Fibroblast of lung (primary cell): ENCODE results near the gene R3HDM4.

Experiments
- EZH2 ChIP-seq: IDR thresholded peaks from 2 replicates; pipeline ENCODE4 v1.5.1; 2012; ENCODE audit warnings: low read length, control low read depth, mild to moderate bottlenecking; ENCODE audit errors: missing control alignments
- TF ChIP-seq, protein P1 (sequence below), 2 donors: IDR thresholded peaks in 1 of 2; conservative IDR thresholded peaks in 1 of 2; 1 replicate in 1 of 2; 2 replicates in 1 of 2; pipeline ENCODE4 v1.5.1; 2011 to 2012; ENCODE audit warnings: low read length in 2 of 2, control low read depth in 1 of 2, inconsistent platforms in 1 of 2, low read depth in 1 of 2, mild to moderate bottlenecking in 1 of 2

DNA sequence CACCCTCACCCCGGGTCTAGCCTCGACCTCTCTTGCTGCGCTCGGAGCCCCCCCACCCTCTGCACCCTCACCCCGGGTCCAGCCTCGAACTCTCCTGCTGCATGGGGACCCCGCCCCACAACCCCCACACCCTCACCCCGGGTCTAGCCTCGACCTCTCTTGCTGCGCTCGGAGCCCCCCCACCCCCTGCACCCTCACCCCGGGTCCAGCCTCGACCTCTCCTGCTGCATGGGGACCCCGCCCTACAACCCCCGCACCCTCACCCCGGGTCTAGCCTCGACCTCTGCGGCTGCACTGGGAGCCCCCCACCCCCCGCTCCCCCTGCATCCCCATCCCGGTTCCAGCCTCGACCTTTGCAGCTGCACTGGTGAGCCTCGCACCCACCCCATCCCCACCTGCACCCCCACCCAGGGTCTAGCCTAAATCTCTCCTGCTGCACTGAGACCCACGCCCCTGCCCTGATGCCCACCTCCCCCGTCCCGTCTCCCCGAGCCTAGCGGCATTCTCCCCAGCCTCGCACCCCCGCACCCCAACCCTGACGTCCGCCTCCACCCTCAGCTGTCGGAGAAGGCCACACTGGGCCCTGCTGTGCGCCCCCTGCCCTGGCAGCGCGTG is 51.8 kb downstream of the R3HDM4 start:
- TF ChIP-seq, protein P1, sequence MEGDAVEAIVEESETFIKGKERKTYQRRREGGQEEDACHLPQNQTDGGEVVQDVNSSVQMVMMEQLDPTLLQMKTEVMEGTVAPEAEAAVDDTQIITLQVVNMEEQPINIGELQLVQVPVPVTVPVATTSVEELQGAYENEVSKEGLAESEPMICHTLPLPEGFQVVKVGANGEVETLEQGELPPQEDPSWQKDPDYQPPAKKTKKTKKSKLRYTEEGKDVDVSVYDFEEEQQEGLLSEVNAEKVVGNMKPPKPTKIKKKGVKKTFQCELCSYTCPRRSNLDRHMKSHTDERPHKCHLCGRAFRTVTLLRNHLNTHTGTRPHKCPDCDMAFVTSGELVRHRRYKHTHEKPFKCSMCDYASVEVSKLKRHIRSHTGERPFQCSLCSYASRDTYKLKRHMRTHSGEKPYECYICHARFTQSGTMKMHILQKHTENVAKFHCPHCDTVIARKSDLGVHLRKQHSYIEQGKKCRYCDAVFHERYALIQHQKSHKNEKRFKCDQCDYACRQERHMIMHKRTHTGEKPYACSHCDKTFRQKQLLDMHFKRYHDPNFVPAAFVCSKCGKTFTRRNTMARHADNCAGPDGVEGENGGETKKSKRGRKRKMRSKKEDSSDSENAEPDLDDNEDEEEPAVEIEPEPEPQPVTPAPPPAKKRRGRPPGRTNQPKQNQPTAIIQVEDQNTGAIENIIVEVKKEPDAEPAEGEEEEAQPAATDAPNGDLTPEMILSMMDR (conservative IDR thresholded peaks at IDR 0.05 in 1 of 2, IDR thresholded peaks at IDR 0.05 in 1 of 2; ENCODE audit: low read depth in 1 of 2, low read length in 2 of 2), result no peak
- TF ChIP-seq EZH2, result no peak
